H1 (cell line): Measurements from ENCODE around the gene EVC2. TPM values are rescaled to one million over a fixed set of nuclear protein-coding genes. Genes with fewer than 3 reads are reported as not detected.

Experiments
- CTCF ChIA-PET: fragments of 300-600 bp; sonication (Branson Sonifier 250); formaldehyde crosslinking; loops from one replicate; lab custom pipeline; 2021; ENCODE audit not compliant: partially characterized antibody; lab: Charles Lee
- POLR2A ChIA-PET: fragments of 300-600 bp; sonication (Branson Sonifier 250); formaldehyde crosslinking; loops from one replicate; lab custom pipeline; 2021; ENCODE audit warnings: inconsistent platforms; ENCODE audit not compliant: partially characterized antibody; lab: Charles Lee
- DNase-seq, 2 experiments: peaks; one replicate each; pipeline versions ENCODE4 v3.0.0 to v3.0.0-alpha.2; 2010 to 2022; ENCODE audit warnings: low spot score in 2 of 2, low read depth in 1 of 2, mixed read lengths in 1 of 2
- FAIRE-seq: peaks from 2 replicates; lab custom pipeline; 2011; peaks lifted over from hg19 to GRCh38; lab: Jason Lieb, UNC
- H2AFZ ChIP-seq: 2 replicates; pipeline ENCODE4 v1.8.1; 2012; ENCODE audit warnings: low read length, inconsistent platforms
- H2AK5ac ChIP-seq: 2 replicates; pipeline ENCODE4 v1.6.1; 2013; ENCODE audit warnings: low read depth, low read length
- H2BK120ac ChIP-seq: replicated peaks from 2 replicates; pipeline ENCODE3; 2013; ENCODE audit warnings: low read depth, low read length, inconsistent platforms
- H2BK12ac ChIP-seq: 2 replicates; pipeline ENCODE4 v1.6.1; 2013; ENCODE audit warnings: low read depth, low read length
- H2BK15ac ChIP-seq: 2 replicates; pipeline ENCODE4 v1.6.1; 2013; ENCODE audit warnings: low read length
- H2BK20ac ChIP-seq: 2 replicates; pipeline ENCODE4 v1.6.1; 2013; ENCODE audit warnings: low read length
- H2BK5ac ChIP-seq: 2 replicates; pipeline ENCODE4 v1.6.1; 2013; ENCODE audit warnings: low read depth, low read length
- H3K14ac ChIP-seq: 2 replicates; pipeline ENCODE4 v1.6.1; 2013; ENCODE audit warnings: inconsistent platforms; ENCODE audit not compliant: insufficient read length
- H3K18ac ChIP-seq: 2 replicates; pipeline ENCODE4 v1.6.1; 2013; ENCODE audit warnings: low read length; ENCODE audit errors: extremely low read depth
- H3K23ac ChIP-seq: 2 replicates; pipeline ENCODE4 v1.6.1; 2013; ENCODE audit warnings: inconsistent platforms; ENCODE audit not compliant: insufficient read length
- H3K23me2 ChIP-seq: 2 replicates; pipeline ENCODE4 v1.6.1; 2013; ENCODE audit warnings: low read depth, low read length
- H3K27ac ChIP-seq: 2 replicates; pipeline ENCODE4 v1.6.1; 2011; ENCODE audit warnings: low read depth, low read length, inconsistent platforms
- H3K27me3 ChIP-seq, 4 experiments: replicated peaks in 1 of 4; 1 replicate in 1 of 4; 2 replicates in 3 of 4; pipeline versions ENCODE4 v1.6.1 to v1.8.1; 2011 to 2013; ENCODE audit warnings: low read length in 3 of 4, mild to moderate bottlenecking in 3 of 4, inconsistent platforms in 2 of 4, mixed read lengths in 2 of 4, moderate library complexity in 1 of 4; ENCODE audit not compliant: control insufficient read depth in 3 of 4, insufficient read depth in 3 of 4; ENCODE audit errors: extremely low read depth in 1 of 4
- H3K36me3 ChIP-seq, 4 experiments: 2 replicates each; pipeline versions ENCODE4 v1.6.1 to v1.8.1; 2011 to 2013; ENCODE audit warnings: mild to moderate bottlenecking in 4 of 4, low read length in 3 of 4, moderate library complexity in 2 of 4, control low read depth in 1 of 4, inconsistent platforms in 1 of 4; ENCODE audit not compliant: insufficient read depth in 4 of 4, control insufficient read depth in 2 of 4
- H3K4ac ChIP-seq: replicated peaks from 2 replicates; pipeline ENCODE3; 2013; ENCODE audit warnings: low read length, low read depth, mixed read lengths, inconsistent platforms; ENCODE audit not compliant: insufficient read length
- H3K4me1 ChIP-seq, 4 experiments: replicated peaks in 1 of 4; 1 replicate in 1 of 4; 2 replicates in 3 of 4; pipeline versions ENCODE4 v1.6.1 to v1.8.1; 2011 to 2013; ENCODE audit warnings: low read length in 3 of 4, inconsistent platforms in 2 of 4, mixed read lengths in 1 of 4; ENCODE audit not compliant: insufficient read depth in 4 of 4, control insufficient read depth in 3 of 4
- H3K4me2 ChIP-seq, 2 experiments: 2 replicates each; pipeline versions ENCODE4 v1.6.1 to v1.8.1; 2011 to 2013; ENCODE audit warnings: low read depth in 2 of 2, low read length in 2 of 2, control low read depth in 1 of 2, inconsistent platforms in 1 of 2, mild to moderate bottlenecking in 1 of 2; ENCODE audit not compliant: insufficient read depth in 1 of 2
- H3K4me3 ChIP-seq, 4 experiments: fragments of 200-600, 300-600 bp in 1 of 4; sonication (generic), shearing (Covaris generic), sonication (Bioruptor Twin) in 1 of 4; 2 replicates each; pipeline versions ENCODE4 v1.5.1 to v1.8.1; 2011 to 2016; ENCODE audit warnings: low read length in 4 of 4, low read depth in 3 of 4, control low read depth in 2 of 4, inconsistent platforms in 2 of 4, mild to moderate bottlenecking in 2 of 4, mixed read lengths in 1 of 4, moderate library complexity in 1 of 4; ENCODE audit not compliant: insufficient read depth in 2 of 4; ENCODE audit errors: extremely low read depth in 1 of 4
- H3K56ac ChIP-seq: replicated peaks from 2 replicates; pipeline ENCODE3; 2013; ENCODE audit warnings: low read depth, mild to moderate bottlenecking, mixed read lengths, low read length, inconsistent platforms; ENCODE audit not compliant: insufficient read length
- H3K79me1 ChIP-seq: 2 replicates; pipeline ENCODE4 v1.6.1; 2013; ENCODE audit warnings: low read depth, low read length, control low read depth
- H3K79me2 ChIP-seq, 2 experiments: 2 replicates each; pipeline versions ENCODE4 v1.6.1 to v1.8.1; 2012 to 2013; ENCODE audit warnings: low read length in 2 of 2, mild to moderate bottlenecking in 2 of 2, inconsistent platforms in 1 of 2; ENCODE audit not compliant: insufficient read depth in 2 of 2, control insufficient read depth in 1 of 2
- H3K9ac ChIP-seq, 4 experiments: replicated peaks in 1 of 4; 1 replicate in 1 of 4; 2 replicates in 3 of 4; pipeline versions ENCODE4 v1.6.1 to v1.8.1; 2011 to 2013; ENCODE audit warnings: low read depth in 3 of 4, low read length in 3 of 4, control low read depth in 2 of 4, mild to moderate bottlenecking in 2 of 4, moderate library complexity in 2 of 4, inconsistent platforms in 1 of 4; ENCODE audit errors: extremely low read depth in 1 of 4
- H3K9me3 ChIP-seq, 2 experiments: 2 replicates each; pipeline versions ENCODE4 v1.6.1 to v1.8.1; 2012 to 2013; ENCODE audit warnings: mild to moderate bottlenecking in 2 of 2, moderate library complexity in 2 of 2, control low read depth in 1 of 2, inconsistent platforms in 1 of 2, low read depth in 1 of 2, low read length in 1 of 2, mixed read lengths in 1 of 2; ENCODE audit not compliant: insufficient read depth in 2 of 2
- H4K20me1 ChIP-seq, 2 experiments: replicated peaks in 1 of 2; 2 replicates each; pipeline versions ENCODE3 to v1.8.1; 2011 to 2013; ENCODE audit warnings: inconsistent platforms in 2 of 2, low read length in 2 of 2, mild to moderate bottlenecking in 1 of 2; ENCODE audit not compliant: insufficient read depth in 2 of 2, control insufficient read depth in 1 of 2
- H4K5ac ChIP-seq: 2 replicates; pipeline ENCODE4 v1.6.1; 2013; ENCODE audit warnings: low read length, low read depth, mixed read lengths, inconsistent platforms; ENCODE audit not compliant: insufficient read length
- H4K8ac ChIP-seq: 2 replicates; pipeline ENCODE4 v1.8.0; 2013; ENCODE audit warnings: mild to moderate bottlenecking, moderate library complexity, low read length, inconsistent platforms; ENCODE audit not compliant: insufficient read depth; ENCODE audit errors: extremely low read depth
- H4K91ac ChIP-seq: replicated peaks from 2 replicates; pipeline ENCODE3; 2013; ENCODE audit warnings: low read length, mixed read lengths, inconsistent platforms; ENCODE audit not compliant: insufficient read length
- CBX8 ChIP-seq: fragments of 300-800, 300-1000 bp; sonication (generic); IDR thresholded peaks from 2 replicates; pipeline ENCODE4 v1.7.1; 2016; ENCODE audit warnings: low read depth, low read length, borderline replicate concordance
- EGR1 ChIP-seq: IDR thresholded peaks from 2 replicates; pipeline ENCODE4 v1.6.1; 2011; ENCODE audit warnings: low read depth, low read length, borderline replicate concordance
- EZH2 ChIP-seq: fragments of 200-600 bp; sonication (generic); IDR thresholded peaks from 2 replicates; pipeline ENCODE4 v1.7.1; 2012; ENCODE audit warnings: low read depth, mild to moderate bottlenecking, moderate library complexity, low read length, inconsistent platforms; ENCODE audit not compliant: severe bottlenecking
- GTF2F1 ChIP-seq: IDR thresholded peaks from 2 replicates; pipeline ENCODE4 v1.6.1; 2012; ENCODE audit warnings: low read depth, low read length, improper control_type of control experiment, borderline replicate concordance
- NRF1 ChIP-seq: IDR thresholded peaks from 2 replicates; pipeline ENCODE4 v1.6.1; 2011; ENCODE audit warnings: mild to moderate bottlenecking, low read depth, low read length, improper control_type of control experiment
- POLR2A ChIP-seq, 2 experiments: IDR thresholded peaks; 1 replicate in 1 of 2; 2 replicates in 1 of 2; pipeline ENCODE4 v1.6.1; 2011; ENCODE audit warnings: low read depth in 2 of 2, low read length in 2 of 2, mild to moderate bottlenecking in 2 of 2; ENCODE audit errors: control extremely low read depth in 1 of 2
- SIRT6 ChIP-seq: IDR thresholded peaks from one replicate; pipeline ENCODE4 v1.7.1; 2012; ENCODE audit warnings: low read length, inconsistent platforms
- SP1 ChIP-seq: IDR thresholded peaks from 2 replicates; pipeline ENCODE4 v1.6.1; 2011; ENCODE audit warnings: low read depth, low read length
- YY1 ChIP-seq: IDR thresholded peaks from 2 replicates; pipeline ENCODE4 v1.6.1; 2011; ENCODE audit warnings: low read depth, mild to moderate bottlenecking, low read length
- ZNF274 ChIP-seq: IDR thresholded peaks from 2 replicates; pipeline ENCODE4 v1.7.0; 2012; ENCODE audit warnings: low read length, borderline replicate concordance; ENCODE audit errors: extremely low read depth
- WGBS, 2 experiments: shearing (Covaris generic) in 1 of 2; methylation state at CpG; one replicate each; pipeline versions ENCODE4 v1.1.6 to v1.1.7; 2013 to 2015; ENCODE audit warnings: low lambda C conversion rate in 2 of 2, mixed read lengths in 2 of 2, inconsistent platforms in 1 of 2, low coverage in 1 of 2, missing lambda C conversion rate in 1 of 2; ENCODE audit not compliant: insufficient replicate concordance in 2 of 2, insufficient coverage in 1 of 2, insufficient read length in 1 of 2; ENCODE audit errors: extremely low coverage in 1 of 2, missing lambda C conversion rate in 1 of 2; 5-methylcytosine and 5-hydroxymethylcytosine counted together
- polyA plus RNA-seq, 7 experiments: library from polyadenylated mRNA; depleted of rRNA in 3 of 7; stranded (reverse) in 5 of 7; unstranded in 2 of 7; fragments of >200 nt in 5 of 7; fragments of 200-250 nt in 2 of 7; gene quantifications; 1 replicate in 5 of 7; 2 replicates in 1 of 7; 4 replicates in 1 of 7; pipeline versions ENCODE4 v1.2.1 to v1.2.3, GENCODE V29; 2011 to 2013; ENCODE audit warnings: missing spikeins in 2 of 7, mixed read lengths in 2 of 7
- total RNA-seq: library from RNA; stranded (reverse); fragmentation: NEBNext Ultra II Directional; extraction: Animal tissue kit (Norgen Biotek cat#: 25700); gene quantifications from 2 replicates; pipeline ENCODE4 v1.2.1, GENCODE V29; 2021
- TF ChIP-seq, protein P1 (sequence below): IDR thresholded peaks from 2 replicates; pipeline ENCODE4 v1.6.1; 2012; ENCODE audit warnings: low read length, inconsistent platforms

The EVC2 gene
- total and polyA plus RNA-seq, 2 of the 8 experiments (the other 6 are each of a cell fraction or from before 2014, with no cell fraction given): 0.73 to 5.9 TPM

- no peak for FAIRE-seq
- no peak overlapping the region for H3K4me2 ChIP-seq
- H2BK5ac ChIP-seq: no peak overlapping the region
- H3K79me1 ChIP-seq: no peaks in the 10 kb centered on the region
- CTCF ChIA-PET: interaction anchor here (1.1 kb wide), 1 partner anchor 169 kb away, joined by 3 read pairs; no protein-coding TSS in a partner anchor
- H3K9me3 ChIP-seq: 0 out of 4 replicates have a peak, but pooled peaks cover 0 to 2% of the 10 kb centered on the region in 2 experiments
- no peak overlapping the region for H3K23ac ChIP-seq
- no peak overlapping the region for H2BK20ac ChIP-seq
- no peak overlapping the region for H4K5ac ChIP-seq
- no peak overlapping the region for H3K9ac ChIP-seq
- H2BK12ac ChIP-seq: no peak overlapping the region
- no peak overlapping the region for H4K8ac ChIP-seq
- H3K23me2 ChIP-seq: no peaks in the 10 kb centered on the region
- no peaks in the 10 kb centered on the region for H3K79me2 ChIP-seq
- no peak overlapping the region for H2AK5ac ChIP-seq
- H3K14ac ChIP-seq: no peak overlapping the region
- TF ChIP-seq POLR2A (IDR thresholded peaks at IDR 0.05; ENCODE audit: control extremely low read depth in 1 of 2, low read depth in 2 of 2, low read length in 2 of 2) (no peak), EZH2 (no peak), ZNF274 (no peak), YY1 (no peak), GTF2F1 (no peak), SIRT6 (no peak), SP1 (no peak), CBX8 (no peak), NRF1 (no peak), EGR1 (no peak)
- TF ChIP-seq, protein P1, sequence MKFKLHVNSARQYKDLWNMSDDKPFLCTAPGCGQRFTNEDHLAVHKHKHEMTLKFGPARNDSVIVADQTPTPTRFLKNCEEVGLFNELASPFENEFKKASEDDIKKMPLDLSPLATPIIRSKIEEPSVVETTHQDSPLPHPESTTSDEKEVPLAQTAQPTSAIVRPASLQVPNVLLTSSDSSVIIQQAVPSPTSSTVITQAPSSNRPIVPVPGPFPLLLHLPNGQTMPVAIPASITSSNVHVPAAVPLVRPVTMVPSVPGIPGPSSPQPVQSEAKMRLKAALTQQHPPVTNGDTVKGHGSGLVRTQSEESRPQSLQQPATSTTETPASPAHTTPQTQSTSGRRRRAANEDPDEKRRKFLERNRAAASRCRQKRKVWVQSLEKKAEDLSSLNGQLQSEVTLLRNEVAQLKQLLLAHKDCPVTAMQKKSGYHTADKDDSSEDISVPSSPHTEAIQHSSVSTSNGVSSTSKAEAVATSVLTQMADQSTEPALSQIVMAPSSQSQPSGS: no peak
- no peak for DNase-seq
- peaks cover 0 to 8% (median 0%) of the 10 kb centered on the region in 4 experiments; a peak in 4 of 8 replicates for H3K36me3 ChIP-seq
- no peak overlapping the region for H2AFZ ChIP-seq
- peaks cover 0 to 2% of the 10 kb centered on the region in 2 experiments for H4K20me1 ChIP-seq
- no peak overlapping the region for H3K18ac ChIP-seq
- no peak overlapping the region for H4K91ac ChIP-seq
- 91% methylated on average over 4 of the region's 4 CpGs; no CpG with 5 or more reads in 1 of the 2 experiments for WGBS, 2 experiments
- H2BK120ac ChIP-seq: no peak overlapping the region
- no peak overlapping the region for H3K4me3 ChIP-seq
- POLR2A ChIA-PET: no interaction called here
- H2BK15ac ChIP-seq: no peak overlapping the region
- H3K56ac ChIP-seq: no peak overlapping the region
- peaks cover 0 to 5% (median 1%) of the 10 kb centered on the region in 4 experiments; a peak in 1 of 7 replicates for H3K4me1 ChIP-seq
- no peak overlapping the region for H3K27ac ChIP-seq
- H3K4ac ChIP-seq: no peak overlapping the region
- no peaks in the 10 kb centered on the region for H3K27me3 ChIP-seq
Measured at GRCh38 chr4:5629542-5629941, 78.8 kb downstream of the EVC2 start.
